GM23248 (cell line): ENCODE measurements around the gene PON1.

Experiments used
- EZH2 ChIP-seq: fragments of 200-600 bp; sonication (generic); IDR thresholded peaks from 2 replicates; pipeline ENCODE4 v1.6.1; 2018; ENCODE audit warnings: antibody characterized with exemption, mild to moderate bottlenecking; ENCODE audit not compliant: insufficient read depth, poor library complexity, severe bottlenecking
- EZH2phosphoT487 ChIP-seq: fragments of 200-600 bp; sonication (generic); IDR thresholded peaks from 2 replicates; pipeline ENCODE4 v1.6.1; 2018; ENCODE audit warnings: antibody characterized with exemption, moderate library complexity, mild to moderate bottlenecking, low read depth; ENCODE audit not compliant: insufficient read depth

DNA sequence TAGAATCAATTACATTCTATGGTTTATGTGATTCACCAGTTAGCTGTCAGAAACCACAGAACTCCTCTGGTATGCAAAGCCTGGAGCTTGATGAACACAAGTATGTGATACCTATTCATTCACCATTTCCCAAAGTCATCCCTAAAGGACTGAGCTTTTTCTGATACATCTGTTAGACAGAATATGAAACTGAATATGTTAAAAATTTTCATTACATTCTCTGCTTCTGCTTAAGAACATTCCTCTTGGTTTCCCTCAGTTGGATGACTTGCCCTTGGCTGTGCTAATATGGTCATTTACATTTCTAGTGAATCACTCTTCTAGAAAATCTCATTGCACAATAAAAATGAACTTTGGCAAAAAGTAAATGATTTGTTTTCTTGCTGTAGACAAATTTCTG, 10.8 kb upstream of the PON1 start:
- TF ChIP-seq EZH2, result no peak
- TF ChIP-seq EZH2phosphoT487, result no peak
